Activated T-helper 1 cell treated with anti-CD3 and anti-CD28 coated beads, Interleukin-2, amount 50 U/mL, for 16 hours (primary cell): ENCODE measurements around the gene MRPL33.

ENCODE experiments used
- DNase-seq, 2 donors: peaks; one replicate each; pipeline ENCODE4 v3.0.0-alpha.2; 2020; ENCODE audit warnings: low read depth in 1 of 2, low spot score in 1 of 2

MRPL33 gene

DNA sequence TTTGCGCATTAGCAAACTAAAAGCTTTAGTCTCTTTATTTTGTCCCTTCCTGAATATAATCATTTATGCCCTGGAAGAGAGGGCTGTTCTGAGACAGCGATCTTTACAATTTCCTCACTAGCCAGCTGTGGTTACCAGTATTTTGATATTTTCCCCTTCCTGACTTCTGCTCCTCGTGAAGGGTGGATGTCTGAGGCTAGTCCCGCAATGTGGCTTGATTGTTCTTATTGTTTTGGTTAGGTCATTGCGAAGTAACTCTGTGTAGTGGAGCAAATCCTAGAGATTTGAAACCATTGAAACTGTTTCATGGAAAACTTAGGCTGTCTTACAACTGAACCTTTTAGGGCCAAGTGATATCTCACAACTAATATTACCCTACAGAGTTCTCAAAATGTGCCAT lies 2.4 kb downstream of the MRPL33 start:
- no peak for DNase-seq

DNA sequence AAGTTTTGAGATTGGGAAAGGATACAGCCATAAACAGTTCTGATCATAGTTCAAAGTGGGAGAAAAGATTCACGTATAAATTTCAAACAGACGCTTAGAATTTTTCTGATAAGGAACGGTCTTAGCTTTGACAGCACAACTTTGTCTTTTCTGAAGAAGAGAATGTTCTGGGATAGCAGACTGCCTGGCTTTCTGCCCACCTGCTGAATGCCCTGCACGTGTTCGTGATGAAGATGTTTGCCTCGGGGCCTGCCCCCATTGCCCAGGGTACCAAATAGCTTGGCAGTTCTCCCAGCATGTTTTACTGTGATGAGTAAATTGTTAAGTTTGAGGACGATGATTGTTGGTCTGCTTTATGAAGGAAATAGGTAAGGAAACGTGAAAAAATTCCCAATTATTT lies 4.6 kb downstream of the MRPL33 start:
- no peak for DNase-seq

GRCh38 chr2:27776696-27777095 lies 5.2 kb downstream of the MRPL33 start:
- DNase-seq, result no peak

- DNase-seq, result no peak
Observed at GRCh38 chr2:27779417-27780055, 8.0 kb downstream of the MRPL33 start.

DNA sequence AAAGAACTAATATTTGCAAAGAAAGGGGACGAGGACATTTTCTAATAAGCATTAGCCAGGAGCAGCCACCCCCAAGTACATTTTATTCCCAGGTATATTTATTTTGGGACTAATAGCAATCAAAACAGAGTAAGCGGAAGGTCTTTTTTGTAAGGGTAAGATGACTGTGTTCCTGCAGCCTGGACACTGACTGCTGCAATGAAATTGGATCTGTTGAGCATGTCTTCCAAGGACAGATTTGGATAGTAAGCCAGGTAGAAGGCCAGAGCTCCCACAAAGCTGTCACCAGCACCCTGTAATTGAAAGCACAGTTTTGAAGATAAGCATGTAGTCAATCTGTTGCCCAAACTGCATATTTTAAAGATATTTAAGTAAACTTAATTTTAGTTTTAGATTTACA lies 10.0 kb downstream of the MRPL33 start:
- DNase-seq, result no peak

GRCh38 chr2:27782701-27783100 lies 11.2 kb downstream of the MRPL33 start:
- no peak for DNase-seq

GRCh38 chr2:27790796-27791195 lies 19.3 kb downstream of the MRPL33 start:
- no peak for DNase-seq

GRCh38 chr2:27792759-27793158 lies 21.2 kb downstream of the MRPL33 start:
- no peak for DNase-seq

DNA sequence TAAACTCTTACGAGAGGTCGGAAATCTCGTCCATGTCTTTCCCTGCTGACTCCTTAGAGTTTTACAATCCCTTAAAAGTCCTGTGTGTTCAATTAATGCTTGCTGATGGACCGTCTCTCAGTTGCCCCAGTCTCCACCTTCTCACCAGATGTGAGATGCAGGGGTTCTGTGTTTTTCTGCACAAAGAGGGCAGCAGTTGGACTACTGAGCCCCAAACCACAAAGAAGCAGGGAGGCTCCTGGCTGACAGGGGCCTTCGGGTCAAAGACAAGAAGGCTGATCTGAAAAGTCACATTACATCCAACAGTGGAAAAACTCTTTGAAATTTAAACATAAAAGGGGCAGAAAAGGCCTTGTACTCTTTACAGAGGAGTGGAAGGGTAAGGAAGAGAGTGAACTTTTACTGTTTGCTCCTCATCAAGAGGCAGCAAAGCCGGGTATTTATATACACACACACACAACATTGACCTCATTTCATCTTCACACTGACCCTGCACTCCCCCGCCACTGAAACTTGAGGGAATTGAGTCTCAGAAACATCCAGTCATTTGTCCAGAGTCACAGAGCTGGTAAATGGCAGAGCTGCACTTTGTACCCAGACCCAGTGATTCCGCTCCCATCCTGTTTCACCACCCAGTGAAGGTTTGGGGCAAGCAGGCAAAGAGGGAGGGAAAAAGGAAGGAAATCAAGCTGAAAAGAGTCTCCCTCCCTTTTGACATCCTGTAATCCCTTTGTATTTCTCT lies 23.7 kb downstream of the MRPL33 start:
- no peak for DNase-seq

- no peak for DNase-seq
Observed at GRCh38 chr2:27795868-27796277, 24.4 kb downstream of the MRPL33 start.

GRCh38 chr2:27796791-27797765 lies 25.6 kb downstream of the MRPL33 start:
- DNase-seq, result no peak

GRCh38 chr2:27797841-27798240 lies 26.3 kb downstream of the MRPL33 start:
- DNase-seq, result no peak

DNA sequence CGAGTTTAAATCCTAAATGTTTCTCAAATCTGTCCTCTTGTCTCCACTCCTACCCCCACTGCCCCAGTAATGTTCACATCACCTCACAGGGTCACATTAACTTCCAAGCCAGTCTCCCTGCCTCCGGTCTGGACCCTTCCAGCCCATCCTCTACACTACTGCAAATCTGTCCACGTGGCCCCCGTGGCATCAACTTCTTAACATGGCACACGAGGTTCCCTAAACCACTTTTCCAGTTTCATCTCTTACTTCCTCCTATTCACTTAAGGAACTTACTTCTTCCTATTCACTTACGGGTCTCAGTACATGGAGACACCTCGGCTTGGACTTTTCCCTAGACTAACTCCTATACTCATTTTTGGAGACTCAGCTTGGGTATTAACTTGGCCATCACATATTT lies 27.0 kb downstream of the MRPL33 start:
- DNase-seq, result no peak

GRCh38 chr2:27798948-27799645 lies 27.6 kb downstream of the MRPL33 start:
- DNase-seq, result no peak

DNA sequence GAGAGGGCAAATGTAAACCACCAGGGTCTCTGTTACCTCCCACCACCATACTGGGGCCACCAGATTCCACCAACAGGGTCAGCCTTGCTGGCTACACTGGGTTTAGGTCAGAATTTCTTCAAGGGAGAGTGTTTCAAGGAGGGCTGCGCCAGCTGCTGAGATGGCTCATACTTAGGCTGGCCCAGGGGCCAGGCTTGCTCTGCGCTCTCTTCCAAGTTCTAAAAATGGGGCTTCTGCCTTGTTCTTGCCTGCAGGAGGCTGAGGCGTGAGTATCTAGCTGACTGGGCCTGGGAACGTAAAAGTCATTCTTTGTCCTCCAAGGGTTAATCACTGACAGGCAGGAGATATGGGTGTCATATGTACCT lies 28.1 kb downstream of the MRPL33 start:
- DNase-seq, result no peak

DNA sequence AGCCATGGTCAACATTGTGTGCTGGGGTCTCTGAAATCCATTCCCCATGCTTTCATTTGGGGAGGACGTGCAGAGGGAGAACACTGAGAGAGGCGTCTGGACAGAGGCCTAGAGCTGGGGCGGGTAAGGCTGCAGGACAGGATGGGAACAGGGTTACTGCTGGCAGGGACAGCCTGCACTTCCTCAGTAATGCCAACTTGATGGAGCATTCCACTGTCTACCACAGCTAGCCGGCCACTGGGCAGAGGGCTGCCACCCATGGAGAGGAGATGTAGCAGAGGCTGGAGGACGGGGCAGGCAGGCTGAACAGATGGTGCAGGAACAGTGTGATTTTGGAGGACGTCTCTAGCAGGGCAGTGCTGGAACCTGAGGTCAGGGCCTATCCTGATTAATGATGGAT lies 29.3 kb downstream of the MRPL33 start:
- no peak for DNase-seq

GRCh38 chr2:27802547-27802946 lies 31.0 kb downstream of the MRPL33 start:
- DNase-seq, result no peak

DNA sequence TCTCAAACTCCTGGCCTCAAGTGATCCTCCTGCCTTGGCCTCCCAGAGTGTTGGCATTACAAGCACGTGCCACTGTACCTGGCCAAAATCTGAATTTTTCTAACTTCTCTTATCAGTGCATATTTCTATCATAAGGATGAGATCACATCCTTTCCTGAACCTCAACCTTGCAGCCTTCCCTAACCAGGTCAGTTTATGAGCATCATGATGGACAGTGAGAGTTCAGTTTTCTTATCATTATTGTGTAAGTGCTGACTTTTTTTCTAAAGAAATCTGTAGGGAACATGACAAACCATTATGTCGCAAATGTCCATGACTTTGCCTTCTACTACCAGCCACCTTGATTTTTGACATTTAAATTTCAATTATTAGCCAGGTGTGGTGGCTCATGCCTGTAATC lies 31.5 kb downstream of the MRPL33 start:
- DNase-seq, result no peak

- no peak for DNase-seq
Observed at GRCh38 chr2:27804146-27804545, 32.6 kb downstream of the MRPL33 start.

DNA sequence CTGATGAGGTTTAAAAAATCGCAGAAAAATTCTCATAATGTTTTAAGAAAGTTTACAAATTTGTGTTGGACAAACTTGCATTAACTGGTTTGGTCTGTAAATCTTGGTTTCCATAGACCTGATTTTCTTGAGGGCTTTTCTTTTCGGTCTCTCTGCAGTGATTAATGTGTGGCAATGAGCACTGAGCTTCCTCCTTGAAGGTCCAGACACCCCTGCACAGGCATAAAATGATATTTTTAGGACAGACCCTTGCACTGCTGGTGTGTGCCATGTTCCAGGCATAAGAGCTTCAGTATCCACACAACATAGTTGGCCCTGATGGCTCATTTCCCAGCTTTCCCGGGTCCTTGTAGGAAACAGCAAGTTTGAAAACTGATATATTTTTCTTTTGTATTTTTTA lies 33.7 kb downstream of the MRPL33 start:
- no peak for DNase-seq

GRCh38 chr2:27806311-27807059 lies 35.0 kb downstream of the MRPL33 start:
- DNase-seq, result no peak
